ENCODE data around the gene ZBTB40.

ZBTB40 gene

DNA sequence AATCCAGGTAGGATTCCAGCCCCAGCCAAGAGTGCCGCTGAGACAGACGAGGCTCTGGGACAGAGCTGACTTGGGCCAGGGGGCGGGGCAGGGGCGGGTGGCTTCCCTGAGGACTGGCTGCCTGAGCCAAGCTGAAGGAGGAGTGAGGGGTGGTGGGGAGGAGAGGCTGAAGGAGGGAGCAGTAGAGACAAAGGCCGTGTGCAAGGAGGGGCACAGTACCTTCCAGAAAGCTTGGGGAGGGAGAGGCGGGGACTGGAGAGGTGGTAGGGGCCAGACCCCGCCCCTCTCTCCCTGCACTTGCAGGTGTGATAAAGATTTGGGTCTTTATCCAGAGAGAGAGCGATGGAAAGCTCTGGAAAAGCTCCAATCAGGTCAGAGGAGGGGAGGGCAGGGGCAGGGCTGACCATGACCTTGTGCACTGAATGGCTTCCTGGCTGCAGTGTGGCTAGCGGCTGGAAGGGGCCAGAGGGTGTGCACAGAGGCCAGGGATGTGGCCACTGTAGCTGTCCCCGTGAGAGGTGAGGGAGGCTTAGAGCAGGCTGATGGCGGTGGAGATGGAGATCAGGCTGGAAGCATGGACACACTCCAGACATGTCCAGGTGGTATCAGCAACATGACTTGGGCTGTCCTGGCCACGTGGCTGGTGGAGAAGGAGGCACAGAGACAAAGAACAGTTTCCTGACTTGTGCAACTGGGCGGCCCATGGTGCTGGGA, 104.9 kb downstream of the ZBTB40 start:
- no peak for DNase-seq (ENCODE audit: low read depth in 2 of 2)

DNA sequence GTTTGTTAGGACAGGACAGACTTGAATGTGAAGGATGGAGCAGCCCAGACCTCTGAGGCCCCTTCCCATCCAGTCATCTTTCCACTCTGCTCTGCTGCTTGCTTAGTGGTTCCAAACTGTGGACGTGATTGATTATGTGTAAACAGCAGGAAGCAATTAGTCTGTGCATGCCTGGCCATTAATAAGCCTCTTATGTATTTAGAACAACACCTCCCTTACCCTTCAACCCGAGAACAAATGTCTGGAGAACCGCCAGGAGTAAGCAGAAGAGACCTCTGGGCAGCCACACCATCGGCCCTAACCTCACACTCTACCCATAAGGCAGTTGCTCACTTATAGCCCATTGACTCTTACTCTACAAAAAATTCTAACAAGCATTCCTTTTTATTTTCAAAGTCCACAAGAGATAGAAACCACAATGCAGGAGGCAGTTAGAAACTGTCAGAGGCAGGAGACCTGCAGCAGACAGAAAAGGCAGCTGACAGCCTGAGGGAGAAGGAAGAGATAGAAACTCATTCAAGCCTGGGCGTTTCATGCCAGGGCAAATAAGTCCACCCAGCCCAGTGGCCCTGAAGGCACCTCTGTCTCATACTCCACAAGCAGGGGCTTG, 105.8 kb downstream of the ZBTB40 start:
- DNase-seq (ENCODE audit: low read depth in 2 of 2): no peak

DNA sequence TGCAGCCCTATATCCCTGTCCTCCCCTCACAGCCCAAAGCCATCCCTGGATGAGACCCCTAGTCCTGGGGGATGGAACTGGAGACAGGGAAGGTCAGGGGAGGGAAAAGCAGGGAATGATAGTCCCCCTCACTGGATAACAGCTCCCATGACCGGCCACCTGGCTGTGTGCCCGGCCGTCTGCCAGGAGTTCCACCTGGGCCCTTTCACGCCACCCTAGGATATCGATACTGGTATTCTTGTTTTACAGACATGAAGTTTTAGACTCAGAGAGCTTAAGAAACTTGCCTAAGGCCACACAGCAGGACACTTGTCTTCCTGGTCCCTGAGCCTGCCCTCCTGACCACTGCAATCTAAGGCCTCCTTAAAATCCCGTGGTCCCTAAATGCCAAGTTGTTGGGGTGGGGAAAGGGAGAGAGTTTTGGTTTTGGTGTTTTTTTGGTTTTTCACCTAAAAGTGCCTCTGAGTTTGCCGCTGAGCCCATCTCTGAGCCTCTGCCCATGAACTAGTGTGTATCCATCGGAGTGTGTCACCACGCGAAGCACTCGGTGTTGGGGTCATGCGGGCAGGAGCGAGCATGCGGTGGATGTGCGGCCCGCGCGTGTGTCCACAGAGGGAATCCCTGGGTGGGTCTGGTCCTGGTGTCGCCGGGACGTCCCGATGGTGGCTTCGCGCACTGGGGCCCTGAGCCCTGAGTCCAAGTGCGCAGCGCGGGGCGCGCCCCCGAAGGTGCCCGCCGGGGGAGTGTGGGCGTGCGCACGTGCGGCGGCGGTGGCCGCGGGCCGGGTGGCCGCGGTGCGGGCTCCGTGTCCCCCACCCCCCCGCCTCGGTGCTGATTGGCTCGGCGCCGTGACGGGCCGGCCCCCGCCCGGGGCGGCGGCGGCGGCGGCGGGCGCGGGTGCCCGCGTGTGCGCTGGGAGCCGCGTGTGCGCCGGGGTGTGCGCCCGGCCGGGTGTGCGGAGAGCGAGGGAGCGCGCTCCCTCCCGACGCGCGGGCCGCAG, 111.2 kb downstream of the ZBTB40 start, which contains the start of gene EPHA8:
EPHA8 (plus strand) TSS at position 906 of the 1,000 bp plus-strand sequence. CDS start 147 bp downstream, outside the sequence.
- DNase-seq (ENCODE audit: low read depth in 2 of 2): no peak

DNA sequence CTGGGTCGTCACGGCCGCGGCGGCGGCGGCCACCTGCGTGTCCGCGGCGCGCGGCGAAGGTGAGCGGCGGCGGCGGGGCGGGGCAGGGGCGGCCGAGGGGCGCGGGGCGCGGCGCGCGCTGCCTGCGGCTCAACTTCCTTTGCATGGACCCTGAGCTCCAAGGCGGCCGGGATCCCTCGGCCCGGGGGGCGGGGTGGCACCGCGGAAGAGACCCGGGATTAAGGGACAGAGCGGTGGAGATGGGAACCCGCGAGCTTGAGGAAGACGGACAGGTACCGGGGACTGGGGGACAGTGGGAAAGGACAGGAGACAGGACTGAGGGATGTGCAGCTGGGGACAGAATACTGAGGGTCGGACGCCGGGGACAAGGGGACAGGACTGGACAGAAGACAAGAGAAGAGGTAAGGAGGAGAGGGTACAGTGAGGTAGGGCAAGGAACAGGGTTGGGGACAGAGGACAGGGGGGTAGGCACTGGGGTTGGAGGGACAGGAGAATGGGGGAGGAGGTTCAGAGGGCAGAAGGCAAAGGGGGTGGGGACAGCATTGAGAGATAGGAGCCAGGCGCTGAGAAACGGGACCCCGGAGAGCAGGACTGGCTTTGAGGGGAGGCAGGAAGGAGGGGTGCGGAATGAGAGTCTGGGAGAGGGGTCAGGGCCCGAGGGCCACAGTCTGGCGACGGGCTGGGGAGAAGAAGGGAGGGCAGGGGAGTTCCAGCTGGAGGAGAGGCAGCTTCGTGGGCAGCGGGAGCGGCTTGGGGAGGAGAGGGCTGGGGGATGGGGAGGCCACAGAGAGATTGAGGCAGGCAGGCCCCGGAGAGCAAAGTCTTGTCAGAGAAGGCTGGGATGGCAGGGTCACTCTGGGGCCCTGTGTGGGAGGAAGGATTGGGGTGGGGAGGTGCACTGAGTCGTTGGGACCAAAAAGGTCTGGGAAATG, 112.3 kb downstream of the ZBTB40 start:
- DNase-seq (ENCODE audit: low read depth in 2 of 2): no peak

GRCh38 chr1:22566161-22566560, 114.5 kb downstream of the ZBTB40 start:
- no peak for DNase-seq (ENCODE audit: low read depth in 2 of 2)

- DNase-seq (ENCODE audit: low read depth in 2 of 2): no peak
These were observed 115.5 kb downstream of the ZBTB40 start for GRCh38 chr1:22567197-22567596.

GRCh38 chr1:22567994-22568393, 116.3 kb downstream of the ZBTB40 start:
- DNase-seq (ENCODE audit: low read depth in 2 of 2): no peak

GRCh38 chr1:22569269-22569668, 117.6 kb downstream of the ZBTB40 start:
- no peak for DNase-seq (ENCODE audit: low read depth in 2 of 2)

DNA sequence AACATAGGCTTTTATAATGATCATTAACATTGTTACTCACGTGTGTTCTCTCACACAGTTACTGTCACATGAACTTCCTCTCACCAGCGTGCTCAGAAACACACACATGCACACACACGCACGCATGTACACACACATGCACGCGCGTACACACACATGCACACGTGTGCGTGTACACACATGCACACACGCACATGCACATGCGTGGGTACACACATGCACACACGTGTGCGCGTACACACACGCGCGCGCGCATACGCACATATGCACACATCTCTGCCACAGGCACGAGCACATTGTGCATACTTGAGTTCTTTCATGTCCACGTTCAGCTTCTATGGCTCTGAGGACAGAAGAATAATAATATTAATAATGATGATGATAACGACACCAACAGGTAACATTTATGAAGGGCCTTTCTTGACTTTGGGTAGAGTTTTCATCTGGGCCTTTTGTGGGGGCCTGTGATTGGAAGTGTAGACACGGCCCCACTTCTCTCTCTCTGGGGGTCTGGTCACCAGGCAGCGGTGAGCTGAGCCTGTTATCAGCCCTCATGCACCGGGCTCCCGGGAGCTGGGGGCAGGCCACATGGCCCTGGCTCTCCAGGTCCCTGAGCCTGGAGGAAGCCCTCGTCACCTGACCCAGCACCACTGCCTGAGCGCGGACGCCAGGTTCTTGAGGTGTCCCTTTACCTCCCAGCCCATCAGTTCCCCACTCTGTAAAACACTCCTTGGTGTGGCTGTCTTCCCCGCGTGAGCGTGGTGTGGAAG, 118.7 kb downstream of the ZBTB40 start:
- DNase-seq (ENCODE audit: low read depth in 2 of 2): no peak

- DNase-seq (ENCODE audit: low read depth in 2 of 2): no peak
These were observed 121.2 kb downstream of the ZBTB40 start for GRCh38 chr1:22572818-22573217.

DNA sequence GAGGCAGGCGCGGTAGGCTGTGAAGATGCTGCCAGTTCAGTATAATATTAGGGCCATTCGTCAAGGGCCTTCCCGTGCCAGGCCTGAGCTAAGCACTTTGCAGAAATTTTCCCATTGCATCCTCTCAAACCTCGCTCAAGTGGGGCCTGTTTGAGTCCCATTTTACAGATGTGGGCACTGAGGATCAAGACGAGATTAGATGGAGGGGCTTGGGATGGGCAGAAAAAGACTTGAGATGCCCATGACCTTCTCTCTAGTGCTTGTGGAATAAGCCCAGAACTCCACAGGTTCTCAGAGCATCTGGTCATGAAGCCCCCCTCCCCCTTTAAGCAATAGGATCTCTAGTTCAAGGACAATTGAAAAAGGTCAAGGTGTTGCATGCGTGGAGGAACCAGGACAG, 121.6 kb downstream of the ZBTB40 start:
- no peak for DNase-seq (ENCODE audit: low read depth in 2 of 2)

- DNase-seq (ENCODE audit: low read depth in 2 of 2): no peak
These were observed 124.0 kb downstream of the ZBTB40 start for GRCh38 chr1:22575532-22576149.

- no peak for DNase-seq (ENCODE audit: low read depth in 2 of 2)
These were observed 124.5 kb downstream of the ZBTB40 start for GRCh38 chr1:22576150-22576544.

- no peak for DNase-seq (ENCODE audit: low read depth in 2 of 2)
These were observed 125.0 kb downstream of the ZBTB40 start for GRCh38 chr1:22576617-22577016.

- DNase-seq (ENCODE audit: low read depth in 2 of 2): no peak
These were observed 127.2 kb downstream of the ZBTB40 start for GRCh38 chr1:22578732-22579361.

DNA sequence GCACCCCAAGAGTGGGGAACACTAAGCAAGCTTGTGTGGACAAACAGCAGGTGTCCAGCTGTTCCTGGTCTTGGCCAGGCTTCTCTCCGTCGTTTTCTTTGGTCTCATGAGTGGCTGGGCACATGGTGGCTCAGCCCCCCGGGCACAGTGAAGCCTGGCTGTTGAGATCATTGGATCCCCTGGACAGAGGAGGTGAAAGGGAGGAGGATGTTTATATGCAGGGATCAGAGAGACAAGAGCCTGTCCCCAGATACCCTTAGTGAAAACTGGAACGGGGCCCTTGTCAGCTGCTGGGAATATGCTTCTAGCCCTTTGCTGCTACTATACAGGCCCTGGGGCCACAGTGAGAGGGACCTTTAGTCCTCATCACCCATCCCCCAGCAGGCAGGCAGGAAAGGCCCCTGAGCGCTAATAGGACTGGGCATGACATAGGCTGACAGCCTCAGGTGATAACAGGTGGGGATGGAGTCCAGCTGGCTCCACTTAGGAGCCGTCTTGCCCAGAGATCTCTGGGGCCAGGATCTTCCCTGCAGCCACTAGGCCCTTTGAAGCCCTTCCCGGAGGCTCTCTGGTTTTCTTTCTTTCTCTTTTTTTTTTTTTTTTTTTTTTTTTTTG, 128.0 kb downstream of the ZBTB40 start:
- no peak for DNase-seq (ENCODE audit: low read depth in 2 of 2)
